ACC112 (cell line): ENCODE data around the gene IGF2BP2.
A peak's percentile ranks its signal among the peaks of the same experiment; 100 is the strongest.
"Not testable (repeated sequence)": the region's sequence is repeated elsewhere in the genome, so short reads cannot be mapped to it uniquely, and the experiment has no call there.

Source experiments
- H2AFZ ChIP-seq: fragments of 200-600 bp; sonication (generic); one replicate; pipeline ENCODE4 v1.6.0; 2017; ENCODE audit warnings: antibody characterized with exemption, low read length; ENCODE audit not compliant: unreplicated experiment
- H3K27ac ChIP-seq: fragments of 200-600 bp; sonication (generic); 2 replicates; pipeline ENCODE4 v1.5.1; 2014; ENCODE audit warnings: low read depth, mild to moderate bottlenecking, antibody characterized with exemption, low read length, moderate library complexity
- H3K27me3 ChIP-seq: fragments of 200-600 bp; sonication (generic); 2 replicates; pipeline ENCODE4 v1.6.1; 2014; ENCODE audit warnings: mild to moderate bottlenecking, antibody characterized with exemption, low read length, moderate library complexity, mixed read lengths; ENCODE audit not compliant: insufficient read depth
- H3K36me3 ChIP-seq: fragments of 200-600 bp; sonication (generic); 2 replicates; pipeline ENCODE4 v1.6.1; 2016; ENCODE audit warnings: mild to moderate bottlenecking, antibody characterized with exemption, low read length, moderate library complexity, mixed read lengths; ENCODE audit not compliant: insufficient read depth
- H3K4me1 ChIP-seq: fragments of 200-600 bp; sonication (generic); one replicate; pipeline ENCODE4 v1.6.1; 2016; ENCODE audit warnings: low read length, mixed read lengths; ENCODE audit not compliant: insufficient read depth, unreplicated experiment, control insufficient read depth
- H3K4me3 ChIP-seq: fragments of 200-600 bp; sonication (generic); 2 replicates; pipeline ENCODE4 v1.5.1; 2014; ENCODE audit warnings: mild to moderate bottlenecking, low read depth, low read length
- H3K79me2 ChIP-seq: fragments of 200-600 bp; sonication (generic); one replicate; pipeline ENCODE4 v1.6.0; 2016; ENCODE audit warnings: low read length; ENCODE audit not compliant: control insufficient read depth, unreplicated experiment, insufficient read depth

The IGF2BP2 gene

GRCh38 chr3:185857208-185857607 is 32.4 kb upstream of the IGF2BP2 start:
- no peaks in the 10 kb centered on the region for H3K36me3 ChIP-seq
- no peaks in the 10 kb centered on the region for H3K79me2 ChIP-seq
- H2AFZ ChIP-seq = no peak overlapping the region
- peaks cover 6% of the 10 kb centered on the region for H3K4me1 ChIP-seq
- H3K27ac ChIP-seq = no peak overlapping the region
- H3K4me3 ChIP-seq = no peak overlapping the region
- H3K27me3 ChIP-seq = no peaks in the 10 kb centered on the region

DNA sequence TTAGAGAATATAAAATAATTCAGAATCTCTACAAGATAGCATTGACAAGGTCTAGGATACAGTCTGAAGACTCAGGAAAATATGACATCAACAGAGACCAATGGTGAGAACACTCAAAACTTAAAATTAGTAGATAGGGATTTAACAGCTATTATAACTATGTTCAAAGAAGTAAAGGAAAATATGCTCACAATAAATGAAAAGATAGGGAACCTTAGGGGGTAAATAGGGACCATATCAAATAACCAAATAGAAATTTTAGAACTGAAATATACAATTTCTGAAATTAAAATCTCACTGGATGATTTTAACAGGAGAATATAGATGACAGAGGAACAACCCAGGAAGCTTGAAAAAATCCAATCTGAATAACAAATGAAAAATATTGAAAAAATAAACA is 31.8 kb upstream of the IGF2BP2 start:
- H3K27me3 ChIP-seq = no peaks in the 10 kb centered on the region
- H3K79me2 ChIP-seq = no peaks in the 10 kb centered on the region
- H3K36me3 ChIP-seq = no peaks in the 10 kb centered on the region
- no peak overlapping the region for H3K4me3 ChIP-seq
- H3K27ac ChIP-seq = no peak overlapping the region
- H2AFZ ChIP-seq = no peak overlapping the region
- H3K4me1 ChIP-seq = peaks cover 10% of the 10 kb centered on the region

DNA sequence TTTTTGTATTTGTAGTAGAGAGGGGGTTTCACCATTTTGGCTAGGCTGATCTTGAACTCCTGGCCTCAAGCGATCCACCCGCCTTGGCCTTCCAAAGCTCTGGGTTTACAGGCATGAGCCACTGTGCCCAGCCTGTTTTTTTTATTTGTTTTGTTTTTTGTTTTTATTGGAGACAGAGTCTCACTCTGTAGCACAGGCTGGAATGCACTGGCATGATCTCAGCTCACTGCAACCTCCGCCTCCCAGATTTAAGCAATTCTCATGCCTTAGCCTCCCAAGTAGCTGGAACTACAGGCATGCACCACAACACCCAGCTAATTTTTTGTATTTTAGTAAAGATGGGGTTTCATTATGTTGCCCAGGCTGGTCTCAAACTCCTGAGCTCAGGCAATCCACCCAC is 28.9 kb upstream of the IGF2BP2 start:
- H3K4me3 ChIP-seq, H3K36me3 ChIP-seq, H3K79me2 ChIP-seq, H3K4me1 ChIP-seq, H2AFZ ChIP-seq, H3K27ac ChIP-seq, H3K27me3 ChIP-seq: not testable (repeated sequence)

GRCh38 chr3:185852635-185853034 is 27.8 kb upstream of the IGF2BP2 start:
- Histone ChIP-seq H3K27ac (peak overlapping the region; percentile 38), H3K79me2 (no peaks in the 10 kb centered on the region), H3K27me3 (no peaks in the 10 kb centered on the region), H3K36me3 (no peaks in the 10 kb centered on the region), H2AFZ (no peak overlapping the region), H3K4me3 (no peak overlapping the region), H3K4me1 (peaks cover 11% of the 10 kb centered on the region)

GRCh38 chr3:185851959-185852358 is 27.1 kb upstream of the IGF2BP2 start:
- Histone ChIP-seq H3K79me2 (no peaks in the 10 kb centered on the region), H3K4me1 (peaks cover 14% of the 10 kb centered on the region), H3K4me3 (no peak overlapping the region), H3K27me3 (no peaks in the 10 kb centered on the region), H3K27ac (peak overlapping the region; percentile 38), H3K36me3 (no peaks in the 10 kb centered on the region), H2AFZ (no peak overlapping the region)

- no peak overlapping the region for H2AFZ ChIP-seq
- H3K36me3 ChIP-seq = no peaks in the 10 kb centered on the region
- H3K27ac ChIP-seq = no peak overlapping the region
- no peaks in the 10 kb centered on the region for H3K79me2 ChIP-seq
- H3K27me3 ChIP-seq = no peaks in the 10 kb centered on the region
- H3K4me1 ChIP-seq = peaks cover 14% of the 10 kb centered on the region
- H3K4me3 ChIP-seq = no peak overlapping the region
Measured at GRCh38 chr3:185851046-185851445, 26.2 kb upstream of the IGF2BP2 start.

DNA sequence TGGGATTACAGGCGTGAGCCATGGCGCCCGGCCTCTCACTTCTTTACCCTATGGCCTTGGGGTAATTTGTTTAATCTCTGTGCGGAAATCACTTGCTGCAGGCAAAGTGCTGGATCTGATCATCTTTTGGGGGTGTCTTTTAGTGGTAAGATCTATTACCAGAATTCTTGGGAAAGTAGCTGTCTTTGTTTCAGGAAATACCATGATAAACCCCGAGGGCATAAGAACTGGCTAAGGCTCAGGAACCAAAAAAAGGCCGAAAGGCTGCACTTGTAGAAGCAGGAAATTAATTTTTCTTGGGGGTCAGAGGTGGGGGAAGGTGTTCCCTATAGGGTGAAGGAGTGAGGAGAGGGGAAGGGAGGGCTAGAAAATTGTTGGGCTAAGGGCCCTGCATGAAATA is 22.7 kb upstream of the IGF2BP2 start:
- H3K4me1 ChIP-seq = peaks cover 11% of the 10 kb centered on the region
- H2AFZ ChIP-seq = no peak overlapping the region
- H3K79me2 ChIP-seq = no peaks in the 10 kb centered on the region
- no peak overlapping the region for H3K4me3 ChIP-seq
- no peaks in the 10 kb centered on the region for H3K36me3 ChIP-seq
- no peak overlapping the region for H3K27ac ChIP-seq
- H3K27me3 ChIP-seq = no peaks in the 10 kb centered on the region

DNA sequence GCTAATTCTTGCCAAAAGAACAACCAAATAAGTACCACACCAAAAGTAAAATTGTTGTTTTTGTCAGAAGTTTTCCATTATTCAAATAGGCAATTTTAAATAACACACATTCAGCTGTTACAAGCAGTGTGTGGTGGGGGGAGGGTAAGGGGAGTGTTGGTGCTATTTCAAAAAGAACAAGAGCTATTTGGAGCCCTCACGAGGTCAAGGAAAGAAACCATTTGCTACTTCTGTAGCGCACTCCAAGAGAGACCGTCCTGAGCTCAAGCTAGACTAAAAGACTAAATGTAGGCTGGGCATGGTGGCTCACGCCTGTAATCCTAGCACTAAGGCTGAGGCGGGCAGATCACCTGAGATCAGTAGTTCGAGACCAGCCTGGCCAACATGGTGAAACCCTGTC is 21.2 kb upstream of the IGF2BP2 start:
- Histone ChIP-seq H3K36me3 (no peaks in the 10 kb centered on the region), H3K27ac (no peak overlapping the region), H3K79me2 (no peaks in the 10 kb centered on the region), H2AFZ (no peak overlapping the region), H3K4me1 (peaks cover 5% of the 10 kb centered on the region), H3K27me3 (no peaks in the 10 kb centered on the region), H3K4me3 (no peak overlapping the region)

- Histone ChIP-seq H3K27ac (no peak overlapping the region), H3K4me1 (peaks cover 5% of the 10 kb centered on the region), H3K27me3 (no peaks in the 10 kb centered on the region), H3K4me3 (no peak overlapping the region), H3K36me3 (no peaks in the 10 kb centered on the region), H2AFZ (no peak overlapping the region), H3K79me2 (no peaks in the 10 kb centered on the region)
Measured at GRCh38 chr3:185844051-185844450, 19.2 kb upstream of the IGF2BP2 start.

DNA sequence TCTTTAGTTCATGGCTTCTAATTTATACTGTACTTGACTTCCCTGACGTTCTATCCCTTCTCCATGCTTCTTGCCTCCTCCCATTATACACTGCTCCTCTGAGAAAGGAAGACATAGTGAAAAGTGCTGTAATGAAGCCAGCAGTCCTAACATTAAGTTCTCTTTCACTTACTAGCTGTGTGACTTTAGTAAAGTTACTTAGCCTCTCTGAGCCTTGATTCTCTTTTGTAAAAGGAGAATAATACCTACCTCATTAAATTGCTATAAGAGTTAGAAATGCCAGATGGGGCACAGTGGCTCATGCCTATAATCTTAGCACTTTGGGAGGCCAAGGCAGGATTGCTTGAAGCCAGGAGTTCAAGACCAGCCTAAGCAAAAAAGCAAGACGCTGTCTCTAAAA is 18.8 kb upstream of the IGF2BP2 start:
- Histone ChIP-seq H3K27me3 (no peaks in the 10 kb centered on the region), H2AFZ (no peak overlapping the region), H3K4me1 (peaks cover 5% of the 10 kb centered on the region), H3K4me3 (no peak overlapping the region), H3K79me2 (no peaks in the 10 kb centered on the region), H3K27ac (no peak overlapping the region), H3K36me3 (no peaks in the 10 kb centered on the region)

- H3K27ac ChIP-seq = no peak overlapping the region
- peaks cover 5% of the 10 kb centered on the region for H3K4me1 ChIP-seq
Measured at GRCh38 chr3:185843126-185843525, 18.3 kb upstream of the IGF2BP2 start.

GRCh38 chr3:185842241-185842640 is 17.4 kb upstream of the IGF2BP2 start:
- H3K27me3 ChIP-seq = no peaks in the 10 kb centered on the region
- no peak overlapping the region for H3K4me3 ChIP-seq
- H3K79me2 ChIP-seq = no peaks in the 10 kb centered on the region
- no peaks in the 10 kb centered on the region for H3K36me3 ChIP-seq
- H3K27ac ChIP-seq = no peak overlapping the region
- H3K4me1 ChIP-seq = no peaks in the 10 kb centered on the region
- no peak overlapping the region for H2AFZ ChIP-seq

More at GRCh38 chr3:185843126-185843525, 18.3 kb upstream of the IGF2BP2 start:
- Histone ChIP-seq H3K79me2 (no peaks in the 10 kb centered on the region), H3K27me3 (no peaks in the 10 kb centered on the region), H2AFZ (no peak overlapping the region), H3K36me3 (no peaks in the 10 kb centered on the region), H3K4me3 (no peak overlapping the region)
